Measurements from ENCODE around the gene PDZK1IP1.

- TF ChIP-seq POLR2AphosphoS5 (IDR thresholded peaks at IDR 0.05; ENCODE audit: borderline replicate concordance, low read depth, low read length) (no peak), EZH2 (IDR thresholded peaks at IDR 0.05) (no peak), FOXP2 (optimal IDR thresholded peaks at IDR 0.05; ENCODE audit: control extremely low read depth, extremely low read length, insufficient read depth) (no peak)
Measured at GRCh38 chr1:47189844-47190508, at the start of gene PDZK1IP1.
